ENCODE data around the gene MYL9. TPM values are rescaled to one million over a fixed set of nuclear protein-coding genes. Genes with fewer than 3 reads are reported as not detected.
"Not testable (repeated sequence)": the region's sequence is repeated elsewhere in the genome, so short reads cannot be mapped to it uniquely, and the experiment has no call there.

MYL9 gene
- total and polyA plus RNA-seq, 10 of the 15 experiments (the other 5 are each of a cell fraction or from before 2014, with no cell fraction given) = 0.28 to 1.7 (median 0.63) TPM; not detected in 3

DNA sequence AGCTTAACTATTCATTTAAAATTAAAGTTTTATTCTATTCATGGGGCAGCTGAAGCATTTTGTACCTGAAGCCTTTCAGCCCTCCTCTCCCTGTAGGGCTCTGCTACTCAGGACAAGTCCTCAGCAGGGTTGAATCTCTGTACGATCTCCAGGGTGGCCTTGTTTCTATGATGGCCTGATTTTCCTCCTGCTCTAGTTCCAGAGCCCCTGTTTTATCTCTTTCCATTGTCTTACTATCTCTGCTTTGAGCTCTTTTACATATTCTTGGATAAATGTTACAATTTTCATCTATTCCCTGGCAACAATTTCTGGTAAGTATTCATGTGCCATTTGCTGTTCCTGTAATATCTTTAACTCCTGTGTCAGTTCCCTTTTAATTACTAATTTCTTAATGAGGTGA, 19.8 kb upstream of the MYL9 start:
- Histone ChIP-seq H3K36me3 (ENCODE audit: control insufficient read depth in 2 of 2, insufficient read depth in 2 of 2, low read length in 1 of 2) (peaks cover 12 to 13% of the 10 kb centered on the region in 2 experiments; a peak in 3 of 4 replicates), H3K9ac (ENCODE audit: control insufficient read depth, insufficient read depth, low read length) (no peak overlapping the region), H3K79me2 (ENCODE audit: control insufficient read depth, insufficient read depth, low read length) (no peaks in the 10 kb centered on the region), H3K27me3 (replicated peaks in 1 of 2; ENCODE audit: control insufficient read depth in 2 of 2, insufficient read depth in 2 of 2, low read length in 1 of 2) (no peaks in the 10 kb centered on the region), H3K4me3 (no peak overlapping the region), H3K4me1 (ENCODE audit: control insufficient read depth, insufficient read depth, low read length) (0 out of 2 replicates have a peak, but pooled peaks cover 3% of the 10 kb centered on the region), H3K27ac (ENCODE audit: control insufficient read depth, insufficient read depth) (no peak overlapping the region), H4K20me1 (ENCODE audit: control insufficient read depth, insufficient read depth) (no peaks in the 10 kb centered on the region), H2AFZ (ENCODE audit: control insufficient read depth, low read depth, low read length) (no peak overlapping the region), H3K4me2 (ENCODE audit: control insufficient read depth, insufficient read depth) (no peak overlapping the region), H3K9me3 (replicated peaks; ENCODE audit: control insufficient read depth, insufficient read depth, low read length) (no peaks in the 10 kb centered on the region)
- WGBS (ENCODE audit: insufficient coverage, insufficient replicate concordance, low lambda C conversion rate, missing lambda C conversion rate) = 100% methylated on average over 1 of the region's 1 CpG
- FAIRE-seq (no peak), ATAC-seq (no peak), DNase-seq (ENCODE audit: low read depth, low spot score) (no peak)
- ChIA-PET CTCF (interaction anchor here (1.1 kb wide), 1 partner anchor 74 kb away, joined by 3 read pairs; no protein-coding TSS in a partner anchor), POLR2A (interaction anchor here (0.6 kb wide), 1 partner anchor 39 kb away, joined by 3 read pairs; no protein-coding TSS in a partner anchor), RAD21 (ENCODE audit: unreplicated experiment) (no interaction called here), SMC1A (ENCODE audit: uncharacterized antibody, unreplicated experiment) (interaction anchor here (1.0 to 1.3 kb wide), 2 partner anchors 133 to 220 kb away, joined by 3 read pairs; no protein-coding TSS in a partner anchor)
- in situ Hi-C loops (cut with MboI) (no loop called here), intact Hi-C loops (cut with micrococcal nuclease; ENCODE audit: unreplicated experiment) (no loop called here)
- no TSS peak for BruUV-seq (replicated peaks)
- TF ChIP-seq TCF7 (IDR thresholded peaks at IDR 0.05; ENCODE audit: borderline replicate concordance) = no peak
- TF ChIP-seq CEBPB (IDR thresholded peaks at IDR 0.05; ENCODE audit: borderline replicate concordance in 1 of 2, low read depth in 2 of 2, low read length in 2 of 2) = no peak
- no peak for TF ChIP-seq CREM (IDR thresholded peaks at IDR 0.05; ENCODE audit: low read depth)
- TF ChIP-seq, protein P1, sequence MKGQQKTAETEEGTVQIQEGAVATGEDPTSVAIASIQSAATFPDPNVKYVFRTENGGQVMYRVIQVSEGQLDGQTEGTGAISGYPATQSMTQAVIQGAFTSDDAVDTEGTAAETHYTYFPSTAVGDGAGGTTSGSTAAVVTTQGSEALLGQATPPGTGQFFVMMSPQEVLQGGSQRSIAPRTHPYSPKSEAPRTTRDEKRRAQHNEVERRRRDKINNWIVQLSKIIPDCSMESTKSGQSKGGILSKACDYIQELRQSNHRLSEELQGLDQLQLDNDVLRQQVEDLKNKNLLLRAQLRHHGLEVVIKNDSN (IDR thresholded peaks at IDR 0.05; ENCODE audit: borderline replicate concordance, extremely low read length, insufficient read depth, low read depth, low read length) = no peak
- TF ChIP-seq POU2F2 (IDR thresholded peaks at IDR 0.05; ENCODE audit: borderline replicate concordance, low read depth, low read length) = no peak
- TF ChIP-seq, protein P2, sequence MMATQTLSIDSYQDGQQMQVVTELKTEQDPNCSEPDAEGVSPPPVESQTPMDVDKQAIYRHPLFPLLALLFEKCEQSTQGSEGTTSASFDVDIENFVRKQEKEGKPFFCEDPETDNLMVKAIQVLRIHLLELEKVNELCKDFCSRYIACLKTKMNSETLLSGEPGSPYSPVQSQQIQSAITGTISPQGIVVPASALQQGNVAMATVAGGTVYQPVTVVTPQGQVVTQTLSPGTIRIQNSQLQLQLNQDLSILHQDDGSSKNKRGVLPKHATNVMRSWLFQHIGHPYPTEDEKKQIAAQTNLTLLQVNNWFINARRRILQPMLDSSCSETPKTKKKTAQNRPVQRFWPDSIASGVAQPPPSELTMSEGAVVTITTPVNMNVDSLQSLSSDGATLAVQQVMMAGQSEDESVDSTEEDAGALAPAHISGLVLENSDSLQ (IDR thresholded peaks at IDR 0.05) = no peak
- TF ChIP-seq EGR1 (IDR thresholded peaks at IDR 0.05; ENCODE audit: borderline replicate concordance in 1 of 2, low read depth in 2 of 2, low read length in 2 of 2) = no peak
- no peak for TF ChIP-seq SREBF2 (IDR thresholded peaks at IDR 0.05; ENCODE audit: low read length)

DNA sequence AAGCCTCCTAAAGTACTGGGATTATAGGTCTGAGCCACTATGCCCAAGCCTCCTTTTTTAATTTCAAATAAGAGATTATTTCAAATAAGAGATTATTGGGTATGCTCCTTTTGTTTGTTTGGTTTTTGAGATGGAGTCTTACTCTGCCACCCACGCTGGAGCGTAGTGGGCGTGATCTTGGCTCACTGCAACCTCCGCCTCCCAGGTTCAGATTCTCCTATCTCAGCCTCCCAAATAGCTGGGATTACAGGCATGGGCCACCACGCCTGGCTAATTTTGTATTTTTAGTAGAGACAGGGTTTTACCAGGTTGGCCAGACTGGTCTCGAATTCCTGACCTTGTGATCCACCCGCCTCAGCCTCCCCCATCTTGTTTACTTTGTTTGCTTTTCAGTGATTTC, 18.9 kb upstream of the MYL9 start:
- RAD21 ChIA-PET (ENCODE audit: unreplicated experiment); FAIRE-seq; intact Hi-C loops (cut with micrococcal nuclease; ENCODE audit: unreplicated experiment); ATAC-seq; DNase-seq (ENCODE audit: low read depth, low spot score); H3K27ac ChIP-seq (ENCODE audit: control insufficient read depth, insufficient read depth); H4K20me1 ChIP-seq (ENCODE audit: control insufficient read depth, insufficient read depth); H3K4me2 ChIP-seq (ENCODE audit: control insufficient read depth, insufficient read depth); H3K27me3 ChIP-seq (replicated peaks in 1 of 2; ENCODE audit: control insufficient read depth in 2 of 2, insufficient read depth in 2 of 2, low read length in 1 of 2); BruUV-seq (replicated peaks); SMC1A ChIA-PET (ENCODE audit: uncharacterized antibody, unreplicated experiment); H3K9me3 ChIP-seq (replicated peaks; ENCODE audit: control insufficient read depth, insufficient read depth, low read length); in situ Hi-C loops (cut with MboI); H3K4me3 ChIP-seq; H3K79me2 ChIP-seq (ENCODE audit: control insufficient read depth, insufficient read depth, low read length); H3K4me1 ChIP-seq (ENCODE audit: control insufficient read depth, insufficient read depth, low read length); H2AFZ ChIP-seq (ENCODE audit: control insufficient read depth, low read depth, low read length); H3K9ac ChIP-seq (ENCODE audit: control insufficient read depth, insufficient read depth, low read length): not testable (repeated sequence)
- 96% methylated on average over 7 of the region's 7 CpGs for WGBS (ENCODE audit: insufficient coverage, insufficient replicate concordance, low lambda C conversion rate, missing lambda C conversion rate)
- H3K36me3 ChIP-seq (ENCODE audit: control insufficient read depth in 2 of 2, insufficient read depth in 2 of 2, low read length in 1 of 2) = peaks cover 13% of the 10 kb centered on the region in 2 experiments; a peak in 3 of 4 replicates
- ChIA-PET CTCF (interaction anchor here (0.9 to 1.1 kb wide), 2 partner anchors 73 to 232 kb away, joined by 3 read pairs; no protein-coding TSS in a partner anchor), POLR2A (interaction anchor here (0.6 kb wide), 1 partner anchor 38 kb away, joined by 3 read pairs; no protein-coding TSS in a partner anchor)

Measured in GM12878 (cell line).